Mucosa of stomach (tissue), 1 donor: Measurements from ENCODE around the gene TEAD3.

Experiments
- H3K27me3 ChIP-seq: one replicate; pipeline ENCODE4 v1.7.0; 2013; ENCODE audit warnings: mild to moderate bottlenecking, low read length; ENCODE audit not compliant: control insufficient read depth, insufficient read depth
- H3K36me3 ChIP-seq: one replicate; pipeline ENCODE4 v1.7.0; 2013; ENCODE audit warnings: low read length; ENCODE audit not compliant: control insufficient read depth, insufficient read depth
- H3K4me1 ChIP-seq: one replicate; pipeline ENCODE4 v1.7.0; 2013; ENCODE audit warnings: mild to moderate bottlenecking, low read length; ENCODE audit not compliant: control insufficient read depth, insufficient read depth
- H3K4me3 ChIP-seq: one replicate; pipeline ENCODE4 v1.7.0; 2013; ENCODE audit warnings: low read length
- H3K9ac ChIP-seq: one replicate; pipeline ENCODE4 v1.7.0; 2013; ENCODE audit warnings: mild to moderate bottlenecking, low read length, moderate library complexity
- H3K9me3 ChIP-seq: one replicate; pipeline ENCODE4 v1.7.0; 2013; ENCODE audit warnings: mild to moderate bottlenecking, low read length, moderate library complexity; ENCODE audit not compliant: control insufficient read depth
- donor health status: Pancreatic carcinoma.

Gene TEAD3

GRCh38 chr6:35497571-35498421, 917 bp upstream of the TEAD3 start:
- Histone ChIP-seq H3K9ac (peak overlapping the region; percentile 80), H3K36me3 (no peaks in the 10 kb centered on the region), H3K4me1 (peaks cover 45% of the 10 kb centered on the region), H3K4me3 (peak overlapping the region; percentile 74), H3K9me3 (no peaks in the 10 kb centered on the region), H3K27me3 (peaks cover 14% of the 10 kb centered on the region)

DNA sequence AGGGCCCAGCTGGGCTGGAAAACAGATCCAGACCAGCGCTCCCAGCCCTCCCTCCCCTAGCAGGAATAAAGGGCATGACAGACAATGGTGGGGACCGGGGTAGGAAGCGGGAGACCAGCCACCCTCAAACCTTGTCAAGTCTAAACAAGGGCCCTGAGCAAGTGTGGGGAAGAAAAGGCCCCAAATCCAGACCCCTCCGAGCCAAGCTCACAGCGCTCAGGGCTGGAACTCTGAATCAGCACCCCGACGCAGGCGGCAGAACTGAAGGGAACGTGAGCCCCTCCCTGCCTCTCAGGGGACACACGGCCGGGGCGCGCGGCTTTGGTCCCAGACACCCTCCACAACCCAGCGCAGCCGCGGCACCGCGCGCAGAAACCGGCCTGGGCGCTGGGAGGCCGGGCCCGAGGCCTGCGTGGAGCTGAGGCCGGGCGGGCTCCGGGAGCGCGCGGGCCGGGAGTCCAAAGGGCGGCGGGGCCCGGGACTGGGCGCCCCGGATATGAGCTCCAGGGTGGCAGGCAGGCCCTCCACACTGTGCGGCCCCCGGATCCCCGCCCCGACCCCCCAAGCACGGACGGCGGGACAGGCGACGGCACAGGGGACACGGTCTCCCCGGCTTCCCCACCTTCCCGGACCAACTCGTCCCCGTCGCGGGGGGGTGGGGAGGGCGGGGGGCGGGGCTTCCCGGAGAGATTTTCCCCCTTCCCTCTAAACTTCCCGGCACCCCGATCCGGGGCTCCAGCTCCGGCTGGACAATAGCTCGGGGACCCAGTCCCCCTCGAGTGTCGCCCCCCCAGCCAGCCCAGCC, 641 bp downstream of the TEAD3 start:
- peak overlapping the region; percentile 81 for H3K9ac ChIP-seq
- H3K4me1 ChIP-seq, result peaks cover 61% of the 10 kb centered on the region
- peak overlapping the region; percentile 27 for H3K4me3 ChIP-seq
- H3K9me3 ChIP-seq, result no peaks in the 10 kb centered on the region
- H3K27me3 ChIP-seq, result peaks cover 14% of the 10 kb centered on the region
- no peaks in the 10 kb centered on the region for H3K36me3 ChIP-seq

DNA sequence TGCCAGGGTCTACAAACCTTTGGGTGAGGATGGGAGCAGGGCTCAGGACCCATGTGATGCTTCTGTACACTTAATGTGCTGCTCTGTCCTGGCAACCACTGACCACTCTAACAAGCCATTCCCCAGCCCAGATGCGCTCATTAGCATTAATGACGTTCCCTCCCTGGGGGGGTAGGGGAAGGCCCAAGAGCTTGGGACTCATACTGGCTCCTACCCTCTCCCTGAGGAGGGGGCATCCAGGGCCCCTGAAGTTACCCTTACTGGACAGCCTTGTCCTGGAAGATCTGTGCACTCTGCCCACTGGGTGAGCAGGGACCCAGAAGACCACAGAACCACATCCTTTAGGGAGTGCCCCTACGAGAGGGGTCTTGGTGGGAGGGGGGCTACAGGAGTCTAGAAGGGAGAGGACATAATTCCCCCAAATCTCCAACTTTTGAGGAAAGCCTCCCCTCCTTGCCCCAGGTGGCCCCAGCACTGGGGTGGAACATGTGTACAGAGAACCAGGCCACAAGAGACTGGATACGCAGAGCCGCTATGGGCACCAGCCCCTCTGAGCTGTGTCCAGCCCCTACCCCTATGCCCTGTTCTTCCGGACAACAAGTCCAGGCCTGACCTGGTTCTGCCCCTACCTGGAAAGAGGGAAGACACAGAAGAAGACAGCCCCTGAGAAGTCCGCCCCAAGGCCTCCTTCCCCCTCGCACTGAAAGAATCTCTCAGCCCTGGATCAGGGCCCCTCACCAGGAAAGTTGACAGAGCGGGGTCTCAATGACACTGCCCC, 1.4 kb downstream of the TEAD3 start:
- peaks cover 14% of the 10 kb centered on the region for H3K27me3 ChIP-seq
- H3K4me1 ChIP-seq, result peaks cover 69% of the 10 kb centered on the region
- H3K4me3 ChIP-seq, result peak overlapping the region; percentile 27
- H3K9me3 ChIP-seq, result no peaks in the 10 kb centered on the region
- peak overlapping the region; percentile 81 for H3K9ac ChIP-seq
- no peaks in the 10 kb centered on the region for H3K36me3 ChIP-seq

GRCh38 chr6:35494161-35494563, 2.7 kb downstream of the TEAD3 start:
- H3K9ac ChIP-seq, result no peak overlapping the region
- H3K9me3 ChIP-seq, result no peaks in the 10 kb centered on the region
- H3K36me3 ChIP-seq, result no peaks in the 10 kb centered on the region
- no peak overlapping the region for H3K4me3 ChIP-seq
- H3K4me1 ChIP-seq, result peaks cover 72% of the 10 kb centered on the region
- H3K27me3 ChIP-seq, result peaks cover 14% of the 10 kb centered on the region

DNA sequence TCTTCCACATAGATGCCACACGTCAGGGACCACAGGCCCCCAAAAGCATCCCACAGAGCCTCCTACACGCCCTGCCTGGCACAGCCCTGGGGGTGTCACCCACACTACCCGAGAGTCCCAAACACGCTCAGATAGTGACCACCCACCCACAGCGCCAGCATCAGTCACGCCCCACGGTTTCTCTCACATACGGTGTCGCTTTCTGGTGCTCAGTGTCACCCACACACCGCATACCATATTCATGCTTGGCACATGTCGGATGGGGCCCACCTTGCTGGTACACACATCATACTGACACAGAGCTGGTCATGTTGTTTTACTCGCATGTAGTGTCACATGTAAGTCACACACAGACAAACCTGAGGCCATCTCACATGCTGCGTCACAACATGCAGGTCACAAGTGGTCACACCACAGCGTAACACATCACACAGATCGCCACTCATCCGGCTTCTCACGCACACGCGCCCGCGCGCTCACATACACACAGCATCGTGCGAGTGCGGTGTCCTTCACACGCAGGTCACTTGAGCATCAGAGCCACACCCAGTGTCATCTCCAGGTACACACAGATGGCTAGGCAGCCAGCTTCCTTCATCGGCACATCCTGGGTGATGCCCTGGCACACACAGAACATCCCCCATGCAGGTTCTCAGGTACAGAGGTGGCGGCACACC, 3.4 kb downstream of the TEAD3 start:
- Histone ChIP-seq H3K9me3 (no peaks in the 10 kb centered on the region), H3K27me3 (peaks cover 10% of the 10 kb centered on the region), H3K4me3 (peak overlapping the region; percentile 38), H3K9ac (no peak overlapping the region), H3K36me3 (no peaks in the 10 kb centered on the region), H3K4me1 (peaks cover 68% of the 10 kb centered on the region)

- Histone ChIP-seq H3K36me3 (no peaks in the 10 kb centered on the region), H3K9ac (no peak overlapping the region), H3K27me3 (peaks cover 5% of the 10 kb centered on the region), H3K4me3 (no peak overlapping the region), H3K9me3 (no peaks in the 10 kb centered on the region), H3K4me1 (peaks cover 68% of the 10 kb centered on the region)
Measured at GRCh38 chr6:35492974-35493284, 4.0 kb downstream of the TEAD3 start.

GRCh38 chr6:35492258-35492973, 4.5 kb downstream of the TEAD3 start:
- H3K36me3 ChIP-seq, result no peaks in the 10 kb centered on the region
- H3K4me3 ChIP-seq, result no peak overlapping the region
- H3K9me3 ChIP-seq, result no peaks in the 10 kb centered on the region
- peak overlapping the region; percentile 34 for H3K9ac ChIP-seq
- peaks cover 68% of the 10 kb centered on the region for H3K4me1 ChIP-seq
- H3K27me3 ChIP-seq, result peaks cover under 1% of the 10 kb centered on the region

GRCh38 chr6:35491558-35492257, 5.2 kb downstream of the TEAD3 start:
- Histone ChIP-seq H3K9ac (peak overlapping the region; percentile 34), H3K4me1 (peaks cover 71% of the 10 kb centered on the region), H3K27me3 (no peaks in the 10 kb centered on the region)

DNA sequence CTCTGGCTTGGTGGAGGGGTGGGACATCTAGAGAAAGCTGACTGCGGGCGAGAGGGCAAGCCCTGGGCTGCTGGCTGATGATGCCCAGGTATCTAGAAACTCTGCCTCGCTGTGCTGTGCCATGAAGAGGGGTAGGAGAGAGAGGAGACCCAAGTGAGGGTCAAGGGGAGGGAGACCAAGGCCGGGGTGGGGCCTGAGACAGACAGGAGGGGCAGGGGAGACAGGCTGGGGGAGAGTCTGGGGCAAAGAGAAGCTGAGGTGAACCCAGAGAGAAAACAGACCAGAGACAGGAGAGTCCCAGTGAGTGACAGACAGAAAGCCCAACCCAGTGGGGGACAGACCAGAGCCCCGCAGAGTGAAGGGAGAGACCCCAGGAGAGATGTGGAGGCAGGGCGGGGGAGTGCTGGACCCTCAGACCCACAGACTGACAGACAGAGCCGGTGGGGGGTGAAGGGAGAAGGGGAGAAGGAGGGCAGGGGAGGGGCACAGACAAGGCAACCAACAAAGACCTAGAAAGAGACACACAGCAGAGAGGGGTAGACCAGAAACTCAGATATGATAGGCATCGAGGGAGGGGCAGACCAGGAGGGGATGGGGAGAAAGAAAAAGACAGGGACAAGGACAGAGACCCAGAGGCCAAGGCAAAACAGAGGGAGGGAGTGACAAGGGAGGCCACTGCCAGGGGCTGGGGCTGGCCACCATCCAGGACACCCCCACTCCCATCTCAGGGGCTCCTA, 5.9 kb downstream of the TEAD3 start:
- H3K4me1 ChIP-seq, result peaks cover 78% of the 10 kb centered on the region

More at GRCh38 chr6:35491558-35492257, 5.2 kb downstream of the TEAD3 start:
- Histone ChIP-seq H3K9me3 (no peaks in the 10 kb centered on the region), H3K36me3 (no peaks in the 10 kb centered on the region), H3K4me3 (no peak overlapping the region)

GRCh38 chr6:35489995-35490791, 6.7 kb downstream of the TEAD3 start:
- no peaks in the 10 kb centered on the region for H3K36me3 ChIP-seq
- H3K9me3 ChIP-seq, result no peaks in the 10 kb centered on the region
- peaks cover 79% of the 10 kb centered on the region for H3K4me1 ChIP-seq
- H3K4me3 ChIP-seq, result no peak overlapping the region
- no peaks in the 10 kb centered on the region for H3K27me3 ChIP-seq
- no peak overlapping the region for H3K9ac ChIP-seq

More for the DNA sequence above, 5.9 kb downstream of the TEAD3 start:
- no peak overlapping the region for H3K4me3 ChIP-seq
- no peaks in the 10 kb centered on the region for H3K36me3 ChIP-seq
- no peaks in the 10 kb centered on the region for H3K27me3 ChIP-seq
- H3K9me3 ChIP-seq, result no peaks in the 10 kb centered on the region
- H3K9ac ChIP-seq, result peak overlapping the region; percentile 34
